Stimulated activated CD8-positive, alpha-beta memory T cell treated with anti-CD3 and anti-CD28 coated beads, Interleukin-15, amount 100 ng/mL, for 4 hours (primary cell): ENCODE data around the gene SMYD2.

ENCODE experiments used
- DNase-seq, 2 donors: peaks; one replicate each; pipeline ENCODE4 v3.0.0-alpha.2; 2020; ENCODE audit warnings: low read depth in 2 of 2

The SMYD2 gene

GRCh38 chr1:214281021-214281719 is at the start of gene SMYD2:
Gene SMYD2 (plus strand): TSS chr1:214281159. CDS start chr1:214281255, 96 bp downstream.
- DNase-seq, result peak; percentile 24 to 41

DNA sequence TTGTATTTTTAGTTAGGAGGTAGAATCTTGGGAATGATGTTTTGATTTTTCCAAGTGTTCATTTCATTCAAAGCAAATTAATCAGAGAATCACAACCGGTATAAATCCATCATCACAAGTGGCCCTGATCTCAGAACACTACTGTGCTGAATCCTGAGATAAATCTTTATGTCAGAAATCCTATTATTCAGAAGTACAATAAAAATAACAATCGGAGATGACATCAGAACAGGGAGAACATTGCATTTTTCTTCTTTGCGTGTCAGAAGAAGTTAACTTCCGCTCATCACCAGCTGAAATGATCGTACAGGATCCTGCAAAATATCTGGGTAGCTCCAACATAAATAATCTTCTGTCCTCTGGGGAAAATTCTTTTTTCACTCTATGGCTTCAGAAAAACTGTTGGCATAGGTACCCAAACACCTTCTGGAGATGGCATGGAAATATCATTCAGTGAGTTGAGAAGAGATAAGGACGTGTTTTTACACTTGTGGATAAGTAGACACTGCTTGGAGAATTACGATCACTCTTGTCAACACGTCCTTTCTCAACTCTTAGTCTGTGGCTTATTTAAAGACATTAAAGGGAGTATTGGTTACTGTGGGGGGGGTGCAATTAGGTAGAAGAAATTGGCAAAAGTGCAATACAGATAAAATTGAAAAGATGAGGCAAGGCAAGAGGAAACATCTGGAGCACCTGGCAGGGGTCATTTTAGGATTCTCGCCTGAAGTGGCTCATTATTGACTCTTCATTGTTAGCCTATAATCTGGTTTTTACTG is 46.9 kb upstream of the SMYD2 start:
- DNase-seq, result no peak

GRCh38 chr1:214234635-214235025 is 46.3 kb upstream of the SMYD2 start:
- no peak for DNase-seq

DNA sequence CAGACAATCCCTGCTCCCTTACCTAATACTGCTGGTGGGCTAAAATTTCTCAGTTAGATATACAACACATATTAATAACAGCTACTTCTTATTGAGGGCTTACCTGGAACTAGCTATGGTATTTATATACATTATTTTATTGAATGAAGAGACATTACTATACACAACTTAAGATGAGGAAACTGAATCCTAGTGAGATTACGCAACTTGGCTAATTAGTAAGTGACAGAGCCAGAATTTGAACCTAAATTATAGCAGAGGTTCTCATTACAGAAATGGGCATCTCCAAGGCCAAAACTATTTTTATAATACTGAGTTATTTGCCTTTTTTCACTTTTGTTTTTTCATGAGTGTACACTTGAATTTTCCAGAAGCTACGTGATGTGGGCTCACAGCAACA is 44.5 kb upstream of the SMYD2 start:
- no peak for DNase-seq

DNA sequence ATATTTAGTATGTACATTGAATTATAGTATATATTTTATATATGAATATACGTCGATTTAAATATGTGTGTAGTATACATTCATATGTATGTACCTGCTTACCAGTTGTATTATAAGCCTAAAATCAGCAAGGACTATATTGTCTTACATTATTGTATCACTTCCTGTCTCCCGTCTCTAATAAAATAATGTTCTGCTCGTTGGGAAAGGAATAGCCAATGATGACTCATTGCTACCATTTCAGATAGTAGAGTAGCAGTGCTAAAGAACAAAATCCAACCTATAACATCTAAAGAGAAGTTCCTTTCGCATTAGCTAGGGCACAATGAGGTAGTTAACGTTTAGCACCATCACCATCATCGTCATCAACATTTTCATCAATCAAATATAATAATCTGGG is 39.9 kb upstream of the SMYD2 start:
- no peak for DNase-seq

DNA sequence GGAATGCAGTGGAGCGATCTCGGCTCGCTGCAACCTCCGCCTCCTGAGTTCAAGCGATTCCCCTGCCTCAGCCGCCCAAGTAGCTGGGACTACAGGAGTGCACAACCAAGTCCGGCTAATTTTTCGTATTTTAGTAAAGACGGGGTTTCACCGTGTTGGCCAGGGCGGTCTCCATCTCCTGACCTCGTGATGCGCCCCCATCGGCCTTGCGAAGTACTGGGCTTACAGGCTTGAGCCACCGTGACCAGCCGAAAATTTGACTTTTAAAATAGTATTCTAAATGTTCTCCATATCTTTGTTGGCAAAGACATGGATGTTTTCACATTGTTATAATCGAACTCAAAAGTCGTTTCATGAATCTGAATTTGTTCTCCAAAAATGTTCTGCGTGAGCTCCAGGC is 36.7 kb upstream of the SMYD2 start:
- DNase-seq, result no peak

GRCh38 chr1:214244841-214245240 is 36.1 kb upstream of the SMYD2 start:
- no peak for DNase-seq

DNA sequence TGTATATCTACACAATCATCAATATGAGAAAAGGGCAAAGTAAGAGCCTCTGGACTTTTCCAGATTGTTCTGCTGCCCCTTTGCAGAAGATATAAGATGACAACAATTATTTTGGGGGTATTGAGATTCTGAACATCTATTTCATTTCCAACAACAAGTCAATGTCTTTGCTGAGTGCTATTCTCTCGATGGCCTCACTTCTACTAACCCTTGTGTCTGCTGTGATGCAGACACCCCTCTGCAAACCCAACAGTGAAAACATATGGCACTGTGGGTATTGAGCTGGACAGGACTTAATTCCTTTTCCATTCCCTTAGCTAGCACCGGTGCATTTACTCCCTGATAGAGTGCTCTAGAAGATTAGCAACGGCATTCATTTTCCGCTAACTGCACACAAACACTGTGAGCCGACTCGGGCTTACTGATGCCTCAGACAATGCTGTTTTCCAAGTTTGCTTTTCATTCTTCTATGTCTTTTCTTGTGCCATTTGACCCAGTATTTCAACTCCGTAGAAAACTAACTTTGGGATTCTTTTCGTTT is 33.4 kb upstream of the SMYD2 start:
- DNase-seq, result no peak

DNA sequence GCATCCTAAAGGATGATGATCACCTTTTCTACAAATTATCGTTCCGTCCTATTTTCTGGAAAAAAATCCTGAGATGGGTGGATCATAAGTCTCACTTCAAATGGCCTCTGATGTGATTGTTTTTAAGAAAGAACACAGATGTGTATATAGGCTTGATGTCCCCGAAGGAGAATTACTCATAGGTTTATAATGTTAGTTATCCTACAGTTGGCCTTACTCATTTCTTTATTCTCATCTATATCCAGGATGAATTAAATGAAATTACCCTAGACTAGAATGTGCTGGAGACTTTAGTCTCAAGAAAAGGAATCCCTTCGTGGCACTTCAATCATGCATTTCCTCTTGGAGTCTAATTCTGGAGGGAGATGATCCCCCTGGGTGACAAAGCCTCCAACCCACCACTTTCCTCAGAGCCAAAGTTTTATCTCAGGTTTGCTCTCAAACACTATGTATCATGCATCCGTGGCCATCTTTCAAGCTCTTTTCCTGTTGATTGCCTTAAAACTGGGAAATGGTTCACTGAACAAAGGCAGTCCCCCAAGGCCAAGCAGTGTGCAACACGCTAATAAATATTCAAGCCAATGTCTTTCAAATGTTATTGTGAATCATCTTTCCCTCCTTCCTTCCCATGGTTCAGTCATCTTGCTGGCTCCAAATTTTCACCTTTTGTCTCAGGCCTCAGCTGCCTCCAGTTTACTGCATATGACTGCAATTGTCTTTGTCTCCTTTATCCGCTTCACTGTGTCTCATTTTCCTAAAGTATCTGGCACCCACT is 32.5 kb upstream of the SMYD2 start:
- no peak for DNase-seq

- no peak for DNase-seq
These were observed 31.3 kb upstream of the SMYD2 start for GRCh38 chr1:214249651-214250050.

DNA sequence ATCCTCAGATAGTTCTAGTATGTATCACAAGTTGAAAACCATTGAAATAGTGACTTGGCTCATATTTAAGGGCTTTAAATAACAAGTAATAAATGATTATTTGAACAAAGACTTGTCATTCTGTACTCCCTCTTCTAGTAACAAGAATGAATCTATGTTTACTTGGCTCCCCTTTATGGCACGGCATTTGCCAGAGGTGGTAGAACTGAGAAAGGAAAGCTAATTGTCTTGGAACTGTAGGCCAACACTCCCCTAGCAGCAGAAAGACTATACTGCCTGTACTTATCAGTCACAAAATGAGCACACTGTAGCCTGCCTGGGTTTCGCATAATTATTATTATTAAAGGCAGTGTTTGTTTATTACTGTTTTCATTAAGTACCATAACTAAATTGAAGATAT is 29.6 kb upstream of the SMYD2 start:
- no peak for DNase-seq

DNA sequence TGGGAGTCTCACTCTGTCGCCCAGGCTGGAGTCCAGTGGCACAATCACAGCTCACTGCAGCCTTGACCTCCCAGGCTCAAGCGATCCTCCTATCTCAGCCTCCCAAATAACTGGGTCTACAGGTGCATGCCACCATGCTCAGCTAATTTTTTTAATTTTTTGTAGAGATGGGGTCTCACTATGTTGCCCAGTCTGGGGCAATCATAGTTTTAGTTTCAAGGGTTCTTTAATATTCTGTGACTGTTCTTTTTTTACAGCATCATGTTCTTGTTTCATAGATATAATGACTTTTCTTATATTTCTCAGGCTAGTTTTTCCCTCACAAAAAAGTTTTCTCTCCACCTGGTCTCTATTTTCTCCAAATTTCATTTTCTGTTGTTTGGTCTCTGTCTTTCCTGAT is 25.4 kb upstream of the SMYD2 start:
- no peak for DNase-seq

DNA sequence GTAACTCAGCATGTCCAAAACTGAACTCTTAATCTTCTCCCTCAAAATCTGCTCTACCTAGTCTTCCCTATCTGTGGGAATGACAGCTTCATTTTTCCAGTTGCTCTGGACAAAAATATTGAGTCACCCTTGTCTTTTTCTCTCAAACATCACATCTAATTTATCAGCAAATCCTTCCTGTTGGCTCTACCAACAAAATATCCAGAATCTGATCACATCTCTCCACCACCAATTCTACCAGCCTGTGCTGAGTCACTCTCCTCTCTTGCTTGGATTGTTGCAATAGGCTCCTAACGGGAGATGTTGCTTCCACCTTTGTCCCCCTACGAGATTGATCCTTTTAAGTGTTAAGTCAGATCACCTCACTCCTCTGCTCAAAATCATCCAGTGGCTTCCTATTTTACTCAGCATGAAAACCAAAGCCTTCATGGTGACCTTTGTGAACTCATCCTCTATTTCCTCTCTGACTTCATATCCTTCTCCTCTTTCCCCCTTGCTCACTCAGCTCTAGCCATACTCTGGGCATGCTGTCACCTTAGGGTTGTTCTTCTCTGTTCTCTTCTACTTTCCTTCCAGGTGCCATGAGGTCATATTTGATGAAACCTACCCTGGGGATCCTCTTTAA is 21.5 kb upstream of the SMYD2 start:
- DNase-seq, result no peak

- DNase-seq, result no peak
These were observed 20.3 kb upstream of the SMYD2 start for GRCh38 chr1:214260561-214261205.

GRCh38 chr1:214261206-214262123 is 19.5 kb upstream of the SMYD2 start:
- peak; percentile 37 to 52 for DNase-seq

GRCh38 chr1:214264196-214264595 is 16.8 kb upstream of the SMYD2 start:
- DNase-seq, result no peak

- DNase-seq, result no peak
These were observed 16.0 kb upstream of the SMYD2 start for GRCh38 chr1:214264976-214265375.

DNA sequence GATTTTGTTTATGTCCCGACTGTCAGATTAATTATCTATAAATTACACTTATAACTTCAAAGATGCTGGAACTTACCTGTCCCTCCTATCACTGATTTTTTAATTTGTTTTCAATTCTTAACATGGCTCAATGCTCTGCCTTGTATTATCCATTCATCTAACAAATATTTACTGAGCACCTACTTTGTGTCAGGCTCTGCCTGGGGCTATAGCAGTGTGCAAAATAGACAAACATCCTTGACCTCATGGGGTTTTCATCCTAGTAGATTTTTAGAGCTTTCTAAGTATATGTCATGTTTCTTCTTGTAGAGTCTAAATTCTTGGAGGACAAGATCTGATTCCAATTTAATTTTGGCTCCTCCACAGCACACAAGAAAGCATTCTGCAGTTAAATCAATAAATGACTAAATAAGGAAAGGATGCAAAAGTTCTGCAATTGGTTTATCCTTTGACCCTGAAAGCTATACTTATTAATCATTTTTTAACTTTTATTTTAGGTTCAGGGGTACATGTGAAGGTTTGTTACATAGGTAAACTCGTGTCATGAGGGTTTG is 10.8 kb upstream of the SMYD2 start:
- no peak for DNase-seq

DNA sequence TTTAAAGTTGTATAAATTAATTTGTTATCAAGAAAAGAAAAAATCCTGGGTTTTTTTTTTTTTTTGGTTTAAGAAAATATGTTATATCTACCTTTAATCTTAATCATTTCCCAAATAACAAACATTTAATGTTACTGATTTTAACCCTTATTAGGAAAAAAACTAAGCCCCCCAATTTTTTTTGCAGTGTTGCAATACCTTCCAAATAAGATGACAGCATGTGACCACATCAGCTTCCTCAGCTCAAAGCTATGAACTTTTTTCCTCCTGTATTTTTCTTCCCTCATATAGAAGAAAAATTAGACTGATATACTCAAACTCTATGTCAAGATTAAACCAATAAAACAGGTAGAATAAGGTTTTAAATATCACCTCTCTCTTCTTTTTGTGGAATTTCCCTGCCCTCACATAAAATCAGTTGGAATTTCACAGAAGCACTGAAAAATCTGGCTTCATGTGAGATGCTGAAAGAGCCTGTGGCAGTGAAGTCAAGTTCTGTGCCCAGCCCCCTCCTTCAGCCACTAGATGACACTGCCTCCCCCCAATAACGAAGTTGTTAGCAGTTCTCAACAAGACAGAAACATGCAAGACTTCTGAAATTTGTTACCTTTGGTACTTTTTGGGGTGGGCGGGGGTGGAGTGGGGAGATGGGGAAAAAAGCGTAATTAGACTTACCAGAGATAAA is 9.6 kb upstream of the SMYD2 start:
- DNase-seq, result no peak
